RPMI8226 (cell line): ENCODE data around the gene ZNF664.
"Not testable (repeated sequence)": the region's sequence is repeated elsewhere in the genome, so short reads cannot be mapped to it uniquely, and the experiment has no call there.

Experiments
- DNase-seq: peaks from one replicate; pipeline ENCODE4 v3.0.0-alpha.2; 2015

The ZNF664 gene

DNA sequence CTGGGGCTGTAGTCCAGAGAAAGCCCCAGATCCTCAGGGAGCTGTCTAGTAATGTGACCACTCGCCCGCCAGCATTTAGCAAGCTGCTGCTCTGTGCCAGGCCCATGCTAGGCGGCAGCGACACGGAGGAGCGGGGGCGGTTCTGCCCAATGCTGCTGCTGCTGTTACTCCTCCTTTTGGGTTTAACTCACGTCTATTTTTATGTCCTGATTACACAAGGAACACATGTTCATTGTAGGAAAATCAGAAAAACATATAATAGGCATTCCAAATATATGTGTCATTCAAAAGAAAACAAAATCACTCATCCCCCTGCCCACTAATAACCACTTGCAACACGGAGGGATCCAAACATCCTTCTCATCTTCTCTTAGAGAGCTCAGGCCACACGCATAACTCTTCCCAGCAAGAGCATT, 30.8 kb upstream of the ZNF664 start:
- no peak for DNase-seq

- no peak for DNase-seq
These were observed 29.9 kb upstream of the ZNF664 start for GRCh38 chr12:123942911-123943648.

- DNase-seq = no peak
These were observed 29.2 kb upstream of the ZNF664 start for GRCh38 chr12:123943816-123944215.

DNA sequence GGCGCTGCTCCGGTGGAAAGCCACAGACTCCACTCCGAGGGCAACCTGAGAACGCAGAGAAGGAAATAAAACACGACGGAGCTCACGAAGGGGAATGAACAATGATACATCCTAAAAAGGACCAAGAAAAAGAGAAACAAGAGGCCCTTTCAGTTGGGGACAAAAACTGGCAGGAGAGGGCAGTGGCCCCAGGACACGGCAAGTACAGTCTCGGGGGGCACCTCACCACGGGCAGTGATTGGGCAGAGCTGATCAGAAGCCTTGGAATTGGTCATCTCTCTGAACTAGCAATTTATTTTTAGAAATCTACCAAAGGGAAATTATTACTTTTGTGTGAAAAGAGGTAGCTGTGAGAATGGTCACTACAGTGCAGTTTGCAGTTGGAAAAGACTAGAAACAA, 28.3 kb upstream of the ZNF664 start:
- no peak for DNase-seq

- no peak for DNase-seq
These were observed 27.5 kb upstream of the ZNF664 start for GRCh38 chr12:123945287-123946151.

DNA sequence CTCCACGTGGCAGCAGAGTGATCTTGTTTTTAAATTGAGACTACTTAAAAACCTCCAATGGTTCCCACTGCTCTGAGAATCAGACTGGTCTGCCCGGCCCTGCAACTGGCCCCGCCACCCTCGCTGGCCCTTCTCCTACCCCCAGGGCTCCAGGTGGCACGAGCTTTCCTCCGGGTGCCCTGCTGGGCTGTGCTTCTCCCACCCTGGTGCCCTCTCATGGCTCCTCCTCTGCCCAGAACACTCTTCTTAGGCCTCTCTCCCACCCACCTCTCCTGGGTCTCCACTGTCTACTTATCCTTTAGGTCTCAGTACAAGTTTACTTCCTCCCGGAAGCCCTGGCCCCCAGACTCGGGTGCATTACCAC, 26.9 kb upstream of the ZNF664 start:
- no peak for DNase-seq

DNA sequence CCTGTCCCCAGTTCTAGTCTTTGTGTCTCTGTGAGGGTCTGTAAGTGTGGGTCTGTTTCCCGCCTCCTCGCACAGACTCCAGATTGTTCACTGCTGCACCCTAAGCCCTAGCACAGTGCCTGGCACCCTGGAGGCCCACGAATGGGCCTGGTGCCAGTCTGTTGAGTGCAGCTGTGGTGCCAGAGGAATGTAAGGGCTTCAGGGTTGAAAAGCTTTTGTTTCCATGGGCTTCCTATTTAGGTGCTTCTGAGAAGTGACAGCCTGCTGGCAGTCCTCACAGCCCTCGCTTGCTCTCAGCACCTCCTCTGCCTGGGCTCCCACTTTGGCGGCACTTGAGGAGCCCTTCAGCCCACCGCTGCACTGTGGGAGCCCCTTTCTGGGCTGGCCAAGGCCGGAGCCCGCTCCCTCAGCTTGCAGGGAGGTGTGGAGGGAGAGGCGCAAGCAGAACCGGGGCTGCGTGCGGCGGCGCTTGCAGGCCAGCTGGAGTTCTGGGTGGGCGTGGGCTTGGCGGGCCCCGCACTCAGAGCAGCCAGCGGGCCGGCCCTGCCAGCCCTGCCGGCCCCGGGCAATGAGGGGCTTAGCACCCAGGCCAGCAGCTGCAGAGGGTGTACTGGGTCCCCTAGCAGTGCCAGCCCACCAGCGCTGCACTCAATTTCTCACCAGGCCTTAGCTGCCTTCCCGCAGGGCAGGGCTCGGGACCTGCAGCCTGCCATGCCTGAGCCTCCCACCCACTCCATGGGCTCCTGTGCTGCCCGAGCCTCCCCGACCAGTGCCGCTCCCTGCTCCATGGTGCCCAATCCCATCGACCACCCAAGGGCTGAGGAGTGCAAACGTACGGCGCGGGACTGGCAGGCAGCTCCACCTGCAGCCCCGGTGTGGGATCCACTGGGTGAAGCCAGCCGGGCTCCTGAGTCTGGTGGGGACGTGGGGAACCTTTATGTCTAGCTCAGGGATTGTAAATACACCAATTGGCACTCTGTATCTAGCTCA, 26.2 kb upstream of the ZNF664 start:
- not testable (repeated sequence) for DNase-seq

DNA sequence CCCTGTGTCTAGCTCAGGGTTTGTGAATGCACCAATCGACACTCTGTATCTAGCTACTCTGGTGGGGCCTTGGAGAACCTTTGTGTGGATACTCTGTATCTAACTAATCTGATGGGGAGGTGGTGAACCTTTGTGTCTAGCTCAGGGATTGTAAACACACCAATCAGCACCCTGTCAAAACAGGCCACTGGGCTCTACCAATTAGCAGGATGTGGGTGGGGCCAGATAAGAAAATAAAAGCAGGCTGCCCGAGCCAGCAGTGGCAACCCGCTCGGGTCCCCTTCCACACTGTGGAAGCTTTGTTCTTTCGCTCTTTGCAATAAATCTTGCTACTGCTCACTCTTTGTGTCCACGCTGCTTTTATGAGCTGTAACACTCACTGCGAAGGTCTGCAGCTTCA, 25.5 kb upstream of the ZNF664 start:
- not testable (repeated sequence) for DNase-seq

DNA sequence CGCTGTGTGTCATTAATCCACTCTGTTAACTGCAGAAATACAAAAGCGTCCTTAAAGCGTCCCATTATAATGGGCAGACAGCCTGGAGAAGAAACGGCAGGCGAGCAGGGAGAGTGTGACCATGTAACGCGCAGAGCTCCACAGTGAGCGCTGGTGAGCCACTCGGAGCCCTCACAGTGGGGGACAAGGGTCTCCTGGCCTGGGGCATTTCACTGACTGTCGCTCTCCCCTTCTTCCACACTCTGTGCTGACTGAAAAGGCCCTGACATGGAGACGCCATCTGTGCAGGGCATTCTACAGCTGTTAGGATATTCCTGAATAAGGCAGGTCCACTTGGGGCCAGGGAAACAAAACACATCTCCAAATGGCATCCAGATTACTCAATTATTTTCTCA, 24.6 kb upstream of the ZNF664 start:
- no peak for DNase-seq

- no peak for DNase-seq
These were observed 23.9 kb upstream of the ZNF664 start for GRCh38 chr12:123948796-123949769.

DNA sequence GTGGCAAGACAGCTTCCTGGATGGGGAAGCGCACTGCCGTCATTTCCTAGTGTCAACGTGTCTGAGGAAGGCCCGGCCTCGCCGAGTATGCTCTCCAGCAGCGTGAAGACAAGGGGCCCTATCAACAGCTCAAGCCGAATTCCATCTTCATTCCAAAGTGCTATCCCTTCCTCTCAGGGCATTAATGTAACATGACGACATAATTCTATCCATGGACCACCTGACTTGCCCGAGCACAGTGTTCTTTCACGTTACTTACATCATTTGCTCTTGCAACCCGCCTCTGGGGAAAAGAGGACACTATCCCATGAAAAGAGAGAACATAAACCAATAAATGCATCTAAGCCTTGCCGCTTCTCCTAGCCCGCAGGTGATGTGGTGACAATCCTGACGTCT, 23.2 kb upstream of the ZNF664 start:
- no peak for DNase-seq

DNA sequence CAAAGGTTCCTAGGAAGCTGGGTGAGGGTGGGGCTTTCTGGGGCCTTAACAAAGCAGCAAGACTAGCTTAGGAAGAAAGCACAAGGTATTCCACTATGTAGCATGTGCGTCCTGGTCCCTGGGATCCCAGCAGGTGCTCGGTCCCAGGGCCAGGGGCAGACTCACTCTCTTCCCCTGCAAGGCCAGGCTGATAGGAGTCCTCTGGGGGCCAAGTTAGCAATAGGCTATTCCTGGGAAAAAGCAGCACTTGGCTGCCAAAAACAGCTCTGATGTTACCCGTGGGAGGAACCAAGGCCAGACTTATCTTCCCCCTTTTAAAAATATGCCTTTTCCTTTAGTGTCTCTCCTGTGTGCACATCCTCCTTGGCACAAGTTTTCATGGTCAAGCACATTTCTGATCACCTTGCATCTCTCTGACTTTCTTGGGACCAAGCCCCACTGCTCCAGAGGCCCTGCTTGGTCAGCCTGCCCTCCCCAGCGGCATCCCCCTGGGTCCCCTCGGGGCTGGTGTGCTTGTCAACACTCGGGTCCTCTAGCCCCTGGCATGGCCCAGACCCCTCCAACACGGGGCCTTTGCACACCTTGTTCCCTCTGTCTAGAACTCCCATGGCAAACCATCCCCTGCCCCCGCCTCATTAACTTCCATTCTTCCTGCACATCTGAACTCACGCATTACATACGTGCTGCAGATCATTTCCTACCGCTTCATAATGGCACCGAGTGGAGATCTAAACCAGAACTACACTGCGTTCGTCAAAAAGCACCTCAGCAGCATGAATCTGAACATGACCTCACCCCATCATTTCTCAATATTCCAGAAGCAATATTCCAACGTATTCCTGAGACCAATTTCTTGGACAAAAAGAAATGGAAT, 22.3 kb upstream of the ZNF664 start:
- DNase-seq = no peak

- DNase-seq = no peak
These were observed 21.5 kb upstream of the ZNF664 start for GRCh38 chr12:123951467-123951866.

DNA sequence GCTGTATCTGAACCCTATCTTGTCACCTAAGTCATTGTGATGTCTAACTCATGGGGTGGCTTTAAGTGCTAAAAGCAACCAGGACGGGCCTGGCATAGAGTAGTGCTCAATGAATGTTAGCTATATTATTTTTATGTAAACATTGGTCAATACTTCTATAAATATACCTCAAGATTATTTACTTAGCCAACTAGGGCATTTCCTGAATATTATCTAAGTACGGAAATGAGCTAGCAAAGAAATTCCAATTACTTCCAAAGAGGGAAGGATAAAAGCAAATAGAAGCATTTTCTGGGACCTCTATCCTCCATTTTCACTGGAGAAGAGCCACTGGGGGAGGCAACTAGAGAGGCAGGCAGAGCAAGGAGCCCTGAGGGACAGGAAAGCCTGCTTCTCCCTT, 21.0 kb upstream of the ZNF664 start:
- no peak for DNase-seq

DNA sequence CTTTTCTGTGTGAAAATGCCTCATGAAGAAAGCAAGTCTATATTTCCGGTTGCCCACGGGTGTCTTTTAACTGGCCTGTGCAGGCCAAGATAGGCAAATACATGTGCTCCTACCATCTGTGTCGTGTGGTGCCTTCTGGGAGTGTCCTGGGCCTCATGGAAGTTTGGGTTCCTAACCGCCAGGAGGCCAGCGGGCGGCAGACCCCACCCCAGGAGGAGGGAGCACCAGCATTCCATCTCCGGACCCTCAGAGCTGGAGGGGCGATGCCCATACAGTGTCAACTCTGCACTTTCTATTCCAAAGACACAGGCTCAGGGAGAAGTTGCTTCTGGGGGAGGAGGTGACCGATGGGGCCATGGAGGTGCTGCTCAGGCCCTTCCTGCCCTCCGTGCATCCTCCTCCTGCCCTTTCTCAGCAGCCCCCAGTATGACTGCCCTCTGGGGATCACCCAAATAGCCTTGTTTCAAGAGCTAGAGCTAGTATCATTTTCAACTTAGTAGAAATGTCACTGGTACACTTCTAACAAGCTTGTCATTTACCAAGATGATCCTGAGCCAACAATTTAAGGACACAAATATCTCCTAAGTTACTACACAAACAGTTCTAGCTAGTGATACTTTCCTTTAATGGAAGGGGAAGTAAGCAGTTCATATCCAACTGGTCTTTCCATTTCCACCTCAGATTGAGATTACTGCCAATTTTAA, 18.2 kb upstream of the ZNF664 start:
- DNase-seq = no peak

DNA sequence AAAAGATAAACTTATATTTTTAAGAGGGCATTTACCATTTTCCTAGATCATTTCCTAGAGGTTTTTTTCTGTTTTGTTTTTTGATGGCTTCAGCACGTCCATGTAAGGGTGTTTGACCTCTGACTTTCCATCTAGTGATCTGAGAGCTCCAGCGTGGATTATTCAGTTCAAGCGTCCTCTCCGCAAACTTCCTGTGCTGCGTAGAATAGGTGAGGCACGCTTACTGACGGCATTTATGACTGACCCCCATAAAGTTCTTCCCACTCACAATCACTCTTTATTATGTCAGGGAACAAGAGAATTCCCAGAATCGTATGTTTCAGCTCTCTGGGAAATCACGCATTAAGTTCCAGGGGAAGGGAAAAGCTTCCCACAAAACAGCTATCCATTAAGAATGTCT, 16.8 kb upstream of the ZNF664 start:
- DNase-seq = no peak

DNA sequence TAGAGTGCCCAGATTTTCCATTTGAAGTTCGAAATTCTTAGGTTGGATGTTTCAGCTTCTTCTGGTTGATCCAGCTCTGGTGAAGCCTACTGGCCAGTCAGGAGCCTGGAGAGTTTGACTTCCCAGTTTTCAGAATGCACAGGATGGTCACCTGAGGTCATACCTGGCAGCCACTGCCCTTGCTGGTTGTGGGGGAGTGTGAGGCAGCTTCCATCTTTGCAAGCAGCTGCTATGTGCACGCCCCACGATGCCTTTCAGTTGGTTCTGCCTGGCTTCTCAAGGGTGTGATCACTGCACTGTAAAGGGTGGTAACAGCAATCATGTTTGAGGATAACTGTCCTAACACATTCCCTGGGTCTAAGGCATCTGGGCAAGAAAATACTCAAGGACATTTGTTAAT, 15.8 kb upstream of the ZNF664 start:
- no peak for DNase-seq

DNA sequence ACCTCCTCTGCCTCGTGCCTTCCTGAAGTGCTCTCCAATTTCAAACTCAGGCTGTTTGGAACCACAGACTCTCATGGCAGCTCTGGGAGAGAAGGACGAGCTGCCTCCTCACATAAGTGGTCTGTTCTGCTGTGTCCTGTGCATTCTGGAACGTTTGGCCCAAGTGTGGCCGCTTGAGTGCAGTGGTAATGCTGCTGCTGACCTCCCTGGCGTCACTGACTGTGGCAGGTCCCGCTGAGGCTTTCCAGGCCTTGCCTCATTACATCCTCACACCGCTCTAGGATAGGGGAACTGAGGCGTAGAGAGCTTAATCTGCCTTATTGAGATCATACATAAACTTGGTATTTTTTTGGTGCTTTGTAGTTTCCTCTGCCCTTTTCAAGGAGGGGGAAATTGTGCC, 14.6 kb upstream of the ZNF664 start:
- no peak for DNase-seq

- no peak for DNase-seq
These were observed 14.1 kb upstream of the ZNF664 start for GRCh38 chr12:123958876-123959275.

DNA sequence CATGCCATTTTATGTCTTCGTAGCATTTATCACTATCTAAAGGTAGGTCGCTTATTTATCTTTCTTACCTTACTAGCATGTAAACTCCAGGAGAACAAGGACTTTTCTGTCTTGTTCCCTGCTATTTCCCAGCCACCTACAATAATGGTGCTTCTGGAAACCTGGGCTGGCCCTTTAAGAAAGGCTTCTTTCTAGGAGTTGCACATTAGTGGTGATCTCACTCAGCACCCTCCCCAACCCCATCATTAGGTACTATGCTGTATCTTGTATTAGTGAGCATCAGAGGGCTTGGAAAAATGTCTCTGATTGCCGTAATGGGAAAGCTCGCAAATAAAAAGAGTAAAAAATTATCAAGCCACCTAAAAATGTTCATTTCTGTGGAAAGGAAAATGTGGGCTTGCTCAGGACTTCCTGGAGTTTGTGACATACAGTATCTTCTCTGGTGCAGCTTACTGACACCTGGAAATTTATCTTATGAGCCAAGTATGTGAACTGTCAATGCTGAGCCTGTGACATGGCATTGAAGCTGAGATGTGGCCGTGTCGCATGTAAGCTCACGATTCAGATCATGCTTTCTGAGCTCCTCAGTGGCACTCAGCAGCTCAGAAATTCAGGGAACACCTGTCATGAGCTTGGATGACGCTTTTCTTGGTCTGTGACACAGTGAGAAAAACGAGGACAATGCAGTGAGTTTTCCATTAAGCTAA, 12.8 kb upstream of the ZNF664 start:
- no peak for DNase-seq
